Large intestine (tissue), 3 donors: ENCODE results near the gene TMEM37. TPM values are rescaled to one million over a fixed set of nuclear protein-coding genes. Genes with fewer than 3 reads are reported as not detected.

ENCODE experiments used
- DNase-seq, 2 donors: peaks; one replicate each; pipeline versions ENCODE4 v3.0.0 to v3.0.0-alpha.2; 2013
- H3K27ac ChIP-seq: one replicate; pipeline ENCODE4 v1.5.1; 2013; ENCODE audit warnings: low read length
- H3K27me3 ChIP-seq: 2 replicates; pipeline ENCODE4 v1.6.1; 2013; ENCODE audit warnings: low read length; ENCODE audit not compliant: control insufficient read depth, insufficient read depth
- H3K36me3 ChIP-seq: 2 replicates; pipeline ENCODE4 v1.6.1; 2013; ENCODE audit warnings: low read length; ENCODE audit not compliant: control insufficient read depth, insufficient read depth
- H3K4me1 ChIP-seq: one replicate; pipeline ENCODE4 v1.6.1; 2013; ENCODE audit warnings: low read length; ENCODE audit not compliant: control insufficient read depth, insufficient read depth
- H3K4me3 ChIP-seq: one replicate; pipeline ENCODE4 v1.5.1; 2013; ENCODE audit warnings: low read length
- H3K9me3 ChIP-seq: one replicate; pipeline ENCODE4 v1.6.1; 2013; ENCODE audit warnings: mild to moderate bottlenecking, low read depth, low read length, moderate library complexity; ENCODE audit not compliant: control insufficient read depth
- WGBS: methylation state at CpG from one replicate; pipeline ENCODE4 v1.1.5; 2013; ENCODE audit warnings: low lambda C conversion rate; ENCODE audit not compliant: insufficient coverage; 5-methylcytosine and 5-hydroxymethylcytosine counted together
- polyA plus RNA-seq: library from polyadenylated mRNA; unstranded; fragments of 120-200 nt; gene quantifications from one replicate; pipeline ENCODE4 v1.2.1, GENCODE V29; 2013

The TMEM37 gene
- polyA plus RNA-seq, 1 donor: 70.7 TPM

DNA sequence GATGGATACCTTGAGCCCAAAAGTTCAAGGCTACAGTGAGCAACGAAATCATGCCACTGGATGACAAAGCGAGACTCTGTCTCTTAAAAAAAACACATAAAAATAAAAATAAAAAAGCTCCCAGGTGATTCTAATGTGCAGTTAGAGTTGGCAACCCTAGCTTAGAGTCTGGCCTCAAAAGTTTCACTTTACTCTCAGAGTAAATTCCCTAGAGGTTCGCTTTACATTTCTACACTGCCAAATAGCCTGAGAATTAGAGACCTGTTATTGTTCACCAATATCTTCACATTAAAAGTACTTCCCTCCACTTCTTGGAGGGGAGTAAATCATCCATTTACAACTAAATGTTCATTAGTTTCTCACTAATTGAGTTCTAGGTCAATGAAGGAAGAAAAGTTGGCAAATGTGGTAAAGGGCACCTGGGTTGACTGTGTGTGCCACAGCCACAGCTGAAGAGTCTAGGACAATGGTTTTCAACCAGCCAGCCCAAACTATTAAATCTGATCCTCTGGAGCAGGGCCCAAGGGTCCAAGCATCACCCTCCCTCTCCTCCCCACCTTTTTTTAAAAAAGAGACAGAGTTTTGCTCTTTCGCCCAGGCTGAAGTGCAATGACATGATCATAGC, 15.2 kb upstream of the TMEM37 start:
- no peak for DNase-seq
- Histone ChIP-seq H3K4me1 (peaks cover 23% of the 10 kb centered on the region), H3K27me3 (no peaks in the 10 kb centered on the region), H3K36me3 (no peaks in the 10 kb centered on the region), H3K9me3 (peaks cover 18% of the 10 kb centered on the region), H3K4me3 (no peak overlapping the region), H3K27ac (no peak overlapping the region)
- WGBS: no CpG with 5 or more reads among the region's 4 CpGs

DNA sequence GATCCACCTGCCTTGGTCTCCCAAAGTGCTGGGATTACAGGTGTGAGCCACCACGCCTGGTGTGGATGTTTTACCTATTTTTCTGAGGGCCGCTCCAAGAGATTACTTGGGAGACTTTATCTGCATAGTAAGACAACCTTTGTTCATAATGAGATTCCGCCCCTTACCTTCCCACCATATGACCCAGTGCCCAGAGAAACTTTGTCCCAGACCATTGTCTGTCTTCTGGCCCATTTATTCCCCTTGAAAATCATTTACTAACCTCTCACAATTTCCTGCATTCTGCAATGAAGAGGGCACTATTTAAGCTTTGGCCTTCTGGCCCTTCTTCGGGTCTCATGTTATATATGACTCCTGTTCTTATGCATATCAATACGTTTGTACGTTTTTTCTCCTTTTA, 13.7 kb upstream of the TMEM37 start:
- no peaks in the 10 kb centered on the region for H3K36me3 ChIP-seq
- H3K27ac ChIP-seq: peak overlapping the region; percentile 57
- 20% methylated on average over 1 of the region's 6 CpGs for WGBS
- H3K4me1 ChIP-seq: peaks cover 38% of the 10 kb centered on the region
- H3K9me3 ChIP-seq: peaks cover 18% of the 10 kb centered on the region
- H3K27me3 ChIP-seq: no peaks in the 10 kb centered on the region
- no peak overlapping the region for H3K4me3 ChIP-seq
- DNase-seq: peak in 1 of 2 donors; percentile 80

DNA sequence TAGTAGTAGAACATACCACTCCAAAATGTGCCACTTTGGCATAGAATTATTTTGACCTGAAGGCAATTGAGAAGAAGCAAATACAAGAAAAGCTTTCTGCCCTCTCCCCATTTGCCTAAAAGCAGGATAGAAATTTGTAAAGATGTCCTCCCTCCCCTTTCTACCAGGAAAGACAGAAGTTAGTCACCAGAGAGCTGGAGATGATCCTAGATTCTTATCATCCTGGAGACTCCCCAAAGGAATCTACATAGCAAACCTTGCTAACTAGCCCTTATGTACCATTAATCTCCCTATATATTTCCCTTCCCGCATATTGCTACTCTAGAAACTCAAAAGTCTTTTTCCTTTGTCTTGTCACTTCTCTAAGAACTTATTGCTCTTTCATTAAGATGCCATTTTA, 12.6 kb upstream of the TMEM37 start:
- Histone ChIP-seq H3K4me1 (peaks cover 49% of the 10 kb centered on the region), H3K27me3 (no peaks in the 10 kb centered on the region), H3K36me3 (no peaks in the 10 kb centered on the region), H3K4me3 (no peak overlapping the region), H3K27ac (no peak overlapping the region), H3K9me3 (peaks cover 17% of the 10 kb centered on the region)
- no peak for DNase-seq
- WGBS: 100% methylated on average over 1 of the region's 1 CpG

DNA sequence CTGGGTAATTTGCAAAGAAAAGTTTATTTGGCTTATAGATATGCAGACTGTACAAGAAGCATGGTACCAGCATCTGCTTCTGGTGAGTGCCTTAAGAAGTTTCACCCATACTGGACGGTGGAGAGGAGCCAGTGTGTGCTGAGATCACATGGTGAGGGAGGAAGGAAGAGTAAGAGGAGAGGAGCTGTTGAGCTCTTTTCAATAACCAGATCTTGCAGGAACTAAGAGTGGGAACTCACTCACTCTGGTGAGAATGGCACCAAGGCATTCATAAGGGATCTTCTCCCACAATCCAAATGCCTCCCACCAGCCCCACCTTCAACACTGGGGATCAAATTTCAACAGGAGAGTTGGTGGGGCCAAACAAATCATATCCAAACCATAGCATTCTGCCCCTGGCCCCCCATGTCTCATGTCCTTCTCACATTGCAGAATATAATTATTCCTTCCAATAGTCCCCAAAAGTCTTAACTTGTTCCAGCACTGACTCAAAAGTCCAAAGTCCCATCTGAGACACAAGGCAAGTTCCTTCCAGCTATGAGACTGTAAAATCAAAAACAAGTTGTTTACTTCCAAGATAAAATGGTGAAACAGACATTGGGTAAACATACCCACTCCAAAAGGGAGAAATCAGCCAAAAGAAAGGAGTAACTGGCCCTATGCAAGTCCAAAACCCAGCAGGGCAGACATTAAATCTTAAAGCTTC, 11.7 kb upstream of the TMEM37 start:
- Histone ChIP-seq H3K4me3 (no peak overlapping the region), H3K27ac (peak overlapping the region; percentile 92), H3K36me3 (no peaks in the 10 kb centered on the region), H3K9me3 (peaks cover 8% of the 10 kb centered on the region), H3K27me3 (no peaks in the 10 kb centered on the region), H3K4me1 (peaks cover 58% of the 10 kb centered on the region)
- WGBS: no CpG with 5 or more reads among the region's 1 CpG
- DNase-seq: peak in 1 of 2 donors; percentile 75

DNA sequence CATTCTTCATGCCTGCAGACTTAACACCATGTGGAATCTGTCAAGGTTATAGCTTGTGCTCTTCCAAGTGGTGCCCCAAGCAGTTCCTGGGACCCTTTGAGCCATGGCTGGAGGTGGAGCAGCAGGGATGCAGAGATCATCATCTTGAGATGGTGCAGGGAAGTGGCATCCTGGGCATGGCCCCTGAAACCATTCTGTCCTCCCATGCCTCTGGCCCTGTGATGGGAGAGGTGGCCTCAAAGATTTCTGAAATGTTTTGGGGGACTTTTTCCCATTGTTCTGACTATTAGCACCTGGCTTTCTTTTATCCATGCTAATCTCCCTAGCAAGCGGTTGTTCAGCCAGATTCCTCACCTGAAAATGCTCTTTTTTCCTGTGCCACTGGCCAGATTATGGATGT, 10.3 kb upstream of the TMEM37 start:
- Histone ChIP-seq H3K27me3 (no peaks in the 10 kb centered on the region), H3K27ac (peak overlapping the region; percentile 92), H3K4me1 (peaks cover 70% of the 10 kb centered on the region), H3K9me3 (peaks cover 7% of the 10 kb centered on the region), H3K36me3 (no peaks in the 10 kb centered on the region), H3K4me3 (no peak overlapping the region)
- WGBS: no CpG with 5 or more reads among the region's 1 CpG
- DNase-seq: no peak

DNA sequence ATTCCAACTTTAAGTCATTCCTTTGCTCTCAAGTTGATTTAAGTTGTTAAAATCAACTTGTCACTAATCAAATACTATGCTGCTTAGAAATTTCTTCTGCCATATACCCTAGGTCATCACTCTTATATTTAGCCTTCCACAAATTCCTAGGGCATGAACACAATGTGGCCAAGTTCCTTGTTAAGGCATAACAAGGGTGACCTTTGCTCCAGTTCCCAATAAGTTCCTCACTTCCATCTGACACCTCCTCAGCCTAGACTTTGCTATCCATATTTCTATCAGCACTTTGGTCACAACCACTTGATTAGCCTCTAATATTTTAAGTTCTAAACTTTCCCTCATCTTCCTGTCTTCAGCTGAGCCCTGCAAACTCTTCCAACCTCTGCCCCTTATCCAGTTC, 9.9 kb upstream of the TMEM37 start:
- H3K27me3 ChIP-seq: no peaks in the 10 kb centered on the region
- peak overlapping the region; percentile 92 for H3K27ac ChIP-seq
- H3K36me3 ChIP-seq: no peaks in the 10 kb centered on the region
- H3K4me1 ChIP-seq: peaks cover 74% of the 10 kb centered on the region
- no peak overlapping the region for H3K4me3 ChIP-seq
- peak in 1 of 2 donors; percentile 58 for DNase-seq
- H3K9me3 ChIP-seq: peaks cover 7% of the 10 kb centered on the region

DNA sequence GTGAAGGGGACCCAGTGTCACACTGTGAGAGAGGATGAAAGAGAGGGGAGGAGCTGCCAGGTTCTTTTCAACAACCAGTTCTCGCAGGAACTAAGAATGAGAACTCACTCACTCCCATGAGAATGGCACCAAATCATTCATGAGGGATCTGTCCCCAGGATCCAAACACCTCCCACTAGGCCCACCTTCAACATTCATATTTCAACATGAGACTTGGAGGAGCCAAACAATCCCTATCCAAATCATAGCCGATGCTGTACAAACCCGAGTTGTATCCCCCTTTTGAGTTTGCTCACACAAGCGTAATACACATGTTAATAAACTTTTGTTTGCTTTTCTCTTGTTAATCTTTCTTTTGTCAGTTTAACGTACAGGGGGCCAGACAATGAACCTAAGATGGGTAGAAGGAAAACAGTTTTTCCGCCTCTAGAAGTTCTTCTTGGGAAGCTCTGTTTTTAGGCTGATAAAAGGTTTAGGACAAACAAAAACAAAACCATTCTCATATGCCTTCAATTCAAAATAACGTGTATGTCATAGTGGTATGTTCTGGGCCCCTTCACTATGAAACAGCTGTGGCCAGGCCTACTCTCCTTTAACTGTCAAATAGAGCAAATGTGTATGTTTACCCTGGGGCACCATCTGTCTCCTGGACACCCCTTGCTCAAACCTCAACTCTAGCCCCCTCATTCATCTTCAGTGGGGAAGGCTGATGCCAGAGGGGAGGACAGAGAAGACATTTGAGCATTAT, 9.1 kb upstream of the TMEM37 start:
- no peaks in the 10 kb centered on the region for H3K27me3 ChIP-seq
- peaks cover 82% of the 10 kb centered on the region for H3K4me1 ChIP-seq
- H3K4me3 ChIP-seq: no peak overlapping the region
- H3K36me3 ChIP-seq: no peaks in the 10 kb centered on the region
- H3K9me3 ChIP-seq: peaks cover 2% of the 10 kb centered on the region
- H3K27ac ChIP-seq: peak overlapping the region; percentile 92
- peak in 1 of 2 donors; percentile 31 for DNase-seq
- 34% methylated on average over 3 of the region's 7 CpGs for WGBS

DNA sequence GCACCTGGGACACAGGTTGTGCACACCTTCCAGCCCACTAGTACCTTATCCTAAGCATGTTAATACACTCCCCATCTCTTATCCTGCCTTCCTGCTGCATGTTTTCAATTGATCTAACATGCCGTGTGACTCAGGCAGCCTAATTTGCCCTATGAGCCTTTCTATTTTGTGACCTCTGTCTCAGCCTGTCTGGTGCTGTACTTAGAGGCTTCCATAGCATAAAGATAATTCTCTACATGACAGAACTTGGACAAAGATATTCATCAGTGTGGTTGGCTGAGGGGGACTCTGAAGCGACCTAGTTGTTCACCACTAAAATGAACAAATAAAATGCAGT, 8.6 kb upstream of the TMEM37 start:
- no peak overlapping the region for H3K4me3 ChIP-seq
- DNase-seq: peak in 1 of 2 donors; percentile 80
- H3K27ac ChIP-seq: peak overlapping the region; percentile 92
- no peaks in the 10 kb centered on the region for H3K27me3 ChIP-seq
- H3K36me3 ChIP-seq: no peaks in the 10 kb centered on the region
- WGBS: no CpG with 5 or more reads among the region's 2 CpGs
- no peaks in the 10 kb centered on the region for H3K9me3 ChIP-seq
- peaks cover 87% of the 10 kb centered on the region for H3K4me1 ChIP-seq

DNA sequence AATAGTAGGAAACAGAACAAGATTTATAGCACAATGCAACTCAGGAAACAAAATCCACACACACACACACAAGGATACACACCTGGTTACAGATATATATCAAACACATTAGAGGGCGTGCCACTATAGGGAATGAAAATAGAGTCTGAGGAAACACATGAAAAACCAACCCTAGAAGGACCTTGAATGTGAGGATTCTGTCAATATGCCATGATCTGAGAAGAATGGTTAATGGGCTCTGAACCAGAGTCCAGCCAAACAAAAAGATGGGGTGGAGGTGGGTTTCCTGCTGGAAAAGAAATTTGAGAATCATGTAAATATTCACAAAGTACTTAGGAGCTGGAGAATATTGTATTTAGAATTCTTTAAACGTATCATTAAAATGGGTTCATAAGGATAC, 7.8 kb upstream of the TMEM37 start:
- WGBS: 100% methylated on average over 1 of the region's 2 CpGs
- DNase-seq: peak in 1 of 2 donors; percentile 22
- no peaks in the 10 kb centered on the region for H3K27me3 ChIP-seq
- no peaks in the 10 kb centered on the region for H3K9me3 ChIP-seq
- H3K4me3 ChIP-seq: no peak overlapping the region
- no peaks in the 10 kb centered on the region for H3K36me3 ChIP-seq
- peak overlapping the region; percentile 92 for H3K27ac ChIP-seq
- peaks cover 91% of the 10 kb centered on the region for H3K4me1 ChIP-seq

DNA sequence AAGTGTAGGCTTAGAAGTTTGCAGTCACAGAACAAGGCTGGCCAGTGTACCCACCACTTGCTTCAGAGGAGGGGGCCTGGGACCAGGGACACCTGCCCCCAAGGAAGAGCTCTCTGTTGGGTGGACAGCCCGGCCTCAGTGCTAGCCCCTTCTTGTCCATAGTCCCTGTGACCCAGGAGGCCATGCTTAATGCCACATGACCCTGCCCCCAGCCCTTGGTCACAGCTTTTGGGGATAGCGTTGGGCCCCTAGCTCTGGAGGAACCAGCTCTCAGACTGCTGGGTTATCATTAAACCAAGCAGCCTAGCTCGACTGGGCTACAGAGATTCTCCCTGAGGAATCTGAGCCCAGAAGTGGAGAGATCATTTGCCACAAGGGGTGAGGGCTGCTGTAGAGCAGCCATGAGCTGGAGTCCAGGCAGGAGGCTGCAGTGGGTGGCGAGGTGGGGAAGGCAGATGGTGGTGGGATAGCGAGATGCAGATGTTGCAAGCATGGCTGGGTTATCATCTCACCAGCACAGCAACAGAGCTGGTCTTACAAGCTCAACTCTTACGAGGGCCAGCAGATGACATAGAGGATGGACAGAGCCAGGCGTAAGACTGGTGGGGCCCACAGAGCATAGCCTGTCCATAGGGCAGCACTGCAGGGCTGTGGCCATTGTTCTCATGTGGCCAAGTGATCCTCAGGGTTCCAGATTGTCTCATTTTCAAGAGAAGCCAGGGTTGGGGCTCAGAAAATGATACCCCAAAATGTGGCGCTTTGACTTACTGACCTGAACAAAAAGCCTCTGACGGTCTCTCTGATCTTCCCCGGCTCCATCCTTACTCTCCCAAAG, 7.2 kb upstream of the TMEM37 start:
- DNase-seq: no peak
- no CpG with 5 or more reads among the region's 10 CpGs for WGBS
- Histone ChIP-seq H3K36me3 (no peaks in the 10 kb centered on the region), H3K4me1 (peaks cover 97% of the 10 kb centered on the region), H3K4me3 (no peak overlapping the region), H3K27ac (peak overlapping the region; percentile 92), H3K9me3 (no peaks in the 10 kb centered on the region), H3K27me3 (no peaks in the 10 kb centered on the region)
